Umbilical cord (tissue), 2 donors: Measurements from ENCODE around the gene NIPA2. TPM values are rescaled to one million over a fixed set of nuclear protein-coding genes. Genes with fewer than 3 reads are reported as not detected.

Experiments used
- DNase-seq: peaks from one replicate; pipeline ENCODE4 v3.0.0-alpha.2; 2015; ENCODE audit warnings: low spot score
- total RNA-seq: library from RNA; depleted of rRNA; stranded (reverse); fragments of >200 nt; gene quantifications from one replicate; pipeline ENCODE4 v1.2.3, GENCODE V29; 2014; ENCODE audit warnings: low replicate concordance; ENCODE audit not compliant: insufficient read depth

Gene NIPA2
- total RNA-seq, 1 donor from 2014 or later: 45.7 TPM

DNA sequence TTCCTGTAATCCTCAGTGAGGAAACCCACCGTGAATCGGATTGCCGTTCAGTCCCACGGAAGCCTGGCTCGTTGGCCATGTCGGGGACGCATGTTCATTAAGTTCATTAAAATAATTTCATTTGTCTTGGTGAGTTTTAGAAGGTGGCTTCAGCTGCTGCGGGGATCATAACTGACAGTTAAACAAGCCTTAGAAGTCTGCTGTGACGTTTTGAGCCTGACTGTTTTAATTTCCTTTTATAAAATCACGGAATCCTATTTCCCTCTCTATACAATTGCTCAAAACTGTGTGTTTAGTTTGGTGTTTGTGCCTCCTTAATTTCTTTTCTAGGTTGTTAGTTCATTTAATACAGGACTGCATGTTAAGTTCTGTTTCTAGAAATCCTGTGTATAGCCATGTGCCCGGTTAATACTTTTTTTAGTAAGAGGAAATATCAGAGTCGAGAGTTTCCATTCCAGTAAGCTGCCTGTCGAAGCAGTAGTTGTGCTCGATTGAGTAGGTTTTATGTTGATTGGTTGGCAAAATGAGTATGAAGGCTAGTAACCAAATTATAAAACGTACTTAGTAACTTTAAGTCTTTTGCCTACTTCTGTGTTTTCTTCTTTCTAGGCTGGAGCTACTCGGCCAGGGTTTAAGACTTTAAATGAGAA, 705 bp downstream of the NIPA2 start:
- DNase-seq: peak; percentile 30

DNA sequence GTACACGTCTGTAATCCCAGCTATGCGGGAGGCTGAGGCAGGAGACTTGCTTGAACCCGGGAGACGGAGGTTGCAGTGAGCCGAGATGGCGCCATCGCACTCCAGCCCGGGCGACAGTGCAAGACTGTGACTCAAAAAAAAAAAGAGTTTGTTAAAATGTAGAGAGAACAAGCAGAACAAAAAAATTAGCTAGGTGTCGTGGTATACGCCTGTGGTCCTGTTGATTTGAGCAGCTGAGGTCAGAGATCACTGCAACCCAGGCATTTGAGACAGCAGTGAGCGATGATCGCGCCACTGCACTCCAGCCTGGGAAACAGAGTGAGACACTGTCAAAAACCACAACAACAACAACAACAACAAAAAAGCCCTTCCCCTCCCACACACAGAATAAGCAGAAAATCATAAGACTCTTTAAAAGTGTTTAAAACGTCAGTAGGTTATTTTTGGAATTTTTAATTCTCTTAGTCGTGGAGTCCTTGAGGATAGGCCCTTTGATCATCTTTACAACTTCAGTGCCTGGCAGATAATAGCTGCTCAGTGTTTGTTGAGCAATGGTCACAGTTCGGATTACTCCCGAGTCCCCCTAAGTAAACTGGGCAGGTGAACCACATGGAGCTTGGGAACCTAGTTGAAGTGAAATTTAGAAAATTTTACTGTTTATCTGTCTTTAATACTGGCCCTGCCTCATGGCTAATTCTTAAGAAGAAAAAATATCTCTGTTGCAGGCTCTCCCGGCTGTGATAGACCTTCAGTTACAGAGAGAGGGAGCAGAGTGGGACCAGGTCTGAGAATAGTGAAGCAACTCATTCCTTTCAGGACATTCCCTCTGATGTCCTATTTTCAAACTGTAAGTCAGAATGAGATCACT, 6.2 kb downstream of the NIPA2 start:
- no peak for DNase-seq

DNA sequence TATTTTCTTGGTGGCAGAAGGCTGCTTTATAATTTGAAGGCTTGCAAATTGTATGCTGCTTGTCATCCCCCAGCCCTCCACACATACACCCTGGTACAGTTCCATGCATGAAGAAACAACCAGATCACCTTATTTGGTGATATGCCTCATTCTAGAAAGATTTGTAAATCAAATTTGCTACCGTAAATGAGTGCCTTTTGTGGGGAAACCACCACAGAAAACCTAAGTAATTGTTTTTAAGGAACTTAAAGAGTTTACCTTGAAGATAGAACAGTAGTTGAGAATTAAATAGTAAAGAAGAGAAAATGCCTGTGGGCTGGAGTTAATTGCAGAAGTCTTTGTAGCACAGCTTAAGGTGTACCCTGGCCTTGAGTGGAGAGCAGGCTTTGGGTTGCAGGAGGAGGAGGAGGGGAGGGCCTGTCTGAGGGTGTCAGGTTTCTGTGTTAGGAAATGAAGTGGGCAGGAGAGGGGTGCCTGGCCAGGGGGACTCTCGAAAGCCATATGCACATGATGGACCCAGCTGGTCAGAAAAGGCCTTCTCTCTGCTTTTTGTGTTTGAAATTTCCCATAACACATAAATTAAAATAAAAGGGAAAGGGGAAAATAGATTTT, 6.9 kb downstream of the NIPA2 start:
- DNase-seq: no peak

DNA sequence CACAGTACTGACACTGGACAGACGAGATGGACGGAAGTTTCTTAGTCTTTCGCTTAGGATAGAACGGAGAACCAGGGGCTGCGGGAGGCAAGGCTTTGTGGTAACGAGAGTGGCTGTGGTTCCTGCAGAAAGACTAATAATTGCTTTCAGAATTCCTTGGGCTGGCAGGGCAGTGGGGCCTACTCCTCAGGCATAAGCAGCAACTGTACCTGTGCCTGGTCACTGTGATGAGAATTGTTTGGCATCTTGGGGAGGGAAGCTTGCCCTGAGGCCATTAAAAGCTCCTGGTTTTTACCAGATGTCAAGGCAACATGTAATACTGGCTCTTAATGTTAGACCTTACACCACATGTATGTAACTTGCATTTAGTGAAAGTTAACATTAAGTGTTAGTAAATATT, 7.6 kb downstream of the NIPA2 start:
- DNase-seq: no peak

DNA sequence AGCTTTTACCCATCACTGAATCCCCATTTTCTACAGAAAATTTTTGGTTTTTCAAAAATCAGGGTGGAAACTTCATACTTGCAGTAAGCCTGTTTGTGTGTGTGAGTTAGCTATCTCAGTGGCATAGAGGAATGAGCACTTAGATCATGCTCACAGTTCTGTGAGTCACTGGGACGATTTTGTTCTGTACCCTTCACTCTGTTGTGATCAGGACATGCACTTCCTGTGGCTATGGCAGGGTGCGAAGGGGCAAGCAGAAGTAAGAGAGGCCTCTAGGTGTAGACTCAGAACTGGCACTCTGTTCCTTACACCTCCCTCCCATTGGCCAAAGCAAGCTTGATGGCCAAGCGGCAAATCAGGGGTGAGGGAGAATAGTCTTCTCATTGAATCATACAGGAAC, 11.6 kb downstream of the NIPA2 start:
- DNase-seq: no peak

DNA sequence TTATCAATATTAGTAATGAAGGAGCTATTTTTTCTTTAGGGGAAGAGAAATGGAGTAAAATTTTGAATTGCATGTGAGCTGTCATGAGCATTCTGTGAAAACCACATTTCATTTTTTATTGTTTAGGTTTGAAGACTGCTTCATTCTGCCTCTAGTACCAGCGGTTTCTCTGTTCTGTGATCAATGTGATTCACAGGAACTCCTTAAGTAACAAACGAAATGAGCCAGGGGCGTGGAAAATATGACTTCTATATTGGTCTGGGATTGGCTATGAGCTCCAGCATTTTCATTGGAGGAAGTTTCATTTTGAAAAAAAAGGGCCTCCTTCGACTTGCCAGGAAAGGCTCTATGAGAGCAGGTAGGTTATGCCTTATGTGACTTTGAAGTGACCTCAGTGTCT, 13.0 kb downstream of the NIPA2 start:
- DNase-seq: no peak

DNA sequence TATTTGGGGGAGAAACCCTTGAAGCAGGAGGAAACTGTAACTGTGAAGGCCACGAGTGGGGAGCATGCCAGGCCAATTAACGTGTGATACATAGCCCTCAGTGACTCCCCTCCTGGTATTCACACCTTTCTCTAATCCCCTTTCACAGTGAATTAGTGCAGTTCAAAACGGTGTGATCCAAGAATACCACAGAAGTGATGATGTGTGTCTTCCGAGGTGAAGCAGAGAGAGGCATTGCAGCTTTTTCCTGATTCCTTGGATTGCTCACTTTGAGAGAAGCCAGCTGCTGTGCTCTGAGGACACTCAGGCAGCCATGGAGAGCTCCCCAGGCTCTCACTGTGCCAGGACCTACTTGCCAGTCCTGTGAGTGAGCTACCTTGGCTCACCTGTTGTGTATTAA, 17.3 kb downstream of the NIPA2 start:
- no peak for DNase-seq

DNA sequence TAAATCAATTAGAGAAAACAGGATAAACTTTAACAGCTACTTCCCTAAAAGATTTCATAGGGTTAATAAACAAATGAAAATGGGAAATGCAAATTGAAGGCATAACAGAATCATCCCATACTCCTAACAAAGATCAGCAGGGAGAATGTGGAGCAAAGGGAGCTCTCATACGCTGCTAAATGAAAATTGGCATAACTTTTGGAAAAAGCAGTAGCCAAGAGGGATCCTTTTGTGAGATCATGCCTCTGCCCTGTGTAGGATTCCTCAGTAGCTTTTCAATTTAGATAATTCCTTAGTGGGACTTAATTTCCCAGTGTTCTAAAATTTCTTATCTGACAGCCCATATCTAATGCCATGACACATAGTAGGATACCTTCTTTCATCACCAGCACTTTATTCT, 18.2 kb downstream of the NIPA2 start:
- no peak for DNase-seq

DNA sequence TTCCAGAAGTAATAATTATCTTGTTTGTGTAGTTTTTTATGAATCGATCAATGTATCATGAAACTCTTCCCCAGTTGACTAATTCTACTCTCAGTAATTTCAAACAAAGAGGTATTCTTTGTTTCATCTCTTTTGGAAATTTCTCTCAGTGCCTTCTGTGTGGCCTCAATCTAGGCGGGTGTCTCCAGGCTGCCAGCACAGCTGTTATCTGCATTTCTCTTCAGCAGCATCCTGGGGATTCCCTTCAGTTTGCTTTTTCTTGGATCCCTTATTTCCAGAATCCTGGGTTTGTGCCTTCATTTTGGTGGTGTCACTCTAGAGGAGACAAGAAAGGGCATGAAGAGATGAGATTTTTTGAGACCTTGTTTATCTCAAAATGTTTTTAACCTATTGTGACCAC, 22.7 kb downstream of the NIPA2 start:
- no peak for DNase-seq

DNA sequence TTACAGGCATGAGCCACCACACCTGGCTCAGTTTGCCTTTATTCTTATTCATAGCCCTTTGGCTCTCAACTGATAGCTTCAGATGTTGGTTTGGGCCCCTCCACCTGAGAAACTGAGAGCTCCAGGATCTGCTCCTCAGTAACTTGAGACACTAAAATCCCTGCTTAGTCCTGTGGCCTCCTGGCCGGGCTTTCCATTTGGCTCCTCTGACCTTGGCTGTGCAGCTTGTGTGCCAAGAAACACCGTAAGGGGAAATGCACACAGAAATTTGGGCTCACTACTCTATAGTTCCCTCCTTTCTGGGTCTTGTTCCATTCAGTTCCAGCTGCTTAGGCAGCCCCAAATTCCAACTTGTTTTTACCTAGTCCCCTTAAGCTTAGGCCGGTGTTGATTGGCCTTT, 24.9 kb downstream of the NIPA2 start:
- no peak for DNase-seq

DNA sequence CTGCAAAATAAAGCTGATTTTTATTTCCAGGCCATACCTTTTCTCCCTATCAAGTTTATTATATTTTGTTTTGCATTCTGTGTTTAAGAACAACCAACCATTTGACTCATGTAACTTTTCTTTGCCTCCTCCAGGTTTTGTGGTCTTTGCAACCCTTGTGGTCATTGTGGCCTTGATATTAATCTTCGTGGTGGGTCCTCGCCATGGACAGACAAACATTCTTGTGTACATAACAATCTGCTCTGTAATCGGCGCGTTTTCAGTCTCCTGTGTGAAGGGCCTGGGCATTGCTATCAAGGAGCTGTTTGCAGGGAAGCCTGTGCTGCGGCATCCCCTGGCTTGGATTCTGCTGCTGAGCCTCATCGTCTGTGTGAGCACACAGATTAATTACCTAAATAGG, 27.6 kb downstream of the NIPA2 start:
- DNase-seq: no peak

DNA sequence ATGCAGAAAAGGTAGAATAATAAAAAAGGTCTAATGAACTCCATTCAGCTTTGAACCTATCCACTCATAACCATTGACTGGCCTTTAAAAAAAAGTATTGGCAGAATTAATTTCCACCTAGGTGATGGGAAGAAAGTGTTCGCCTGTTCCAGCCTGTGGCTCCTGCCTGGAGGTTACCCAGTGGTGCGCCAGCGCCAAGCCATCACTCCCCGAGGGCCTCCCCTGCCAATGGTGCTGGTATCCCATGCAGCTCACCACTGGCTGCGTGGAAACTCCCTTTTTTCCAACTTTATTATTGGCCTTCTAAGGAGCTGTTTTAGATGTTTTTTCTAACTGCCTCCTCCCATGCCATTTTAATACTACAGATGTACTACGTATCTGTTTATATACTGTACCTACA, 29.4 kb downstream of the NIPA2 start:
- DNase-seq: no peak

DNA sequence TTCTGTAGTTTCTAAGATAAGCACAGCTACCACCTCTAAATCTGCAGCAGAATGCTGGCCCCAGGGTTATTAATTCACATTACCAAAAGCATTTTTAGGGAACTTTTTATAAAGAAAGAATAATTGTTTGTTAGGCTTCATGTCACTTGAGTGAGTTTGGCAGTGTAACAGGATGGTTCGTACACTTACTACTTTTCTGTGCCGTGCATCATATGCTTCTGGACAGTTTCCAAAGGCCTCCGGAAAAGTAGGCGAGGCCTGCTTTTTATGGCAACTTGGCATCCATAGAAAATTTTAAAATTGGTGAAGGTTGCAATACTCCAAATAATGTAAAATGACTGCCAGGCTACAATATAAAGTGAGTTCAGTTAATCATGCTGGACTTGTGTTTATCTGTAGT, 30.0 kb downstream of the NIPA2 start:
- no peak for DNase-seq

DNA sequence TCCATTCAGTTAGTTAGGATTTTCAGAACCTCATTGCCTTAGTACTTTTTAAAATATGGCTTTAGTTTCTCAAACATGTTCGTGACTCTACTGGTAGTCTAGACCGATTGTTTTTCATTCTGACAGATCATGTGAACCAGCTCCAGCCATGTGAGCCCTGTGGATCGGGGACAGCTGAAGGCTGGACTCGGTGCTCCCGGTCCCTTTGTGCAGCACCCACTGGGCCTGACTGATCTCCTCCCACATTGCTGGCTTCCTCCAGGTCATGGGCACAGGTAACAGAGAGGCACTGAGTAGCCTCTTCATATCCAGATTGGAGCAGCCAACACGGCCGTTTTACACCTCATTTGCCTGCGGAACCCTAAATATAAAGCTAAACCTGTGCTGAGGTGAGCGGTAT, 30.5 kb downstream of the NIPA2 start:
- DNase-seq: no peak

DNA sequence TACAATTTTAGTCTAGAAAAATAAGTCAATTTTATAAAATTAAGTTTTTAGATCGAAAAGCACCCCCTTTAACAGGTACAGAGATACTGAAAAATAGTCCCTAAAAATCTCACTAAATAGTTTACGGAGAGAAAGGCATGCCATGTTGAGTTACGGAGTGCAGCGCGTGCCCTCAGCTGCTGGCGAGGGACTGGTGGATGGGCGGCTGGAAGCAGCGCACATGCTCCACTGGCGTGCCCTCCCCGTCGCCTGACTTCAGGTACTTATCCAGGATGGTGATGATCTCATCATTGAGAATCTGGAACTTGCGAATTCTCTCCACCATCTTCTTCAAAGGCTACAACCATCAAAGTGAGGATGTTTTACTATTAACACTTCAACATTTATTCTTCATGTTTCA, 31.4 kb downstream of the NIPA2 start:
- DNase-seq: no peak

DNA sequence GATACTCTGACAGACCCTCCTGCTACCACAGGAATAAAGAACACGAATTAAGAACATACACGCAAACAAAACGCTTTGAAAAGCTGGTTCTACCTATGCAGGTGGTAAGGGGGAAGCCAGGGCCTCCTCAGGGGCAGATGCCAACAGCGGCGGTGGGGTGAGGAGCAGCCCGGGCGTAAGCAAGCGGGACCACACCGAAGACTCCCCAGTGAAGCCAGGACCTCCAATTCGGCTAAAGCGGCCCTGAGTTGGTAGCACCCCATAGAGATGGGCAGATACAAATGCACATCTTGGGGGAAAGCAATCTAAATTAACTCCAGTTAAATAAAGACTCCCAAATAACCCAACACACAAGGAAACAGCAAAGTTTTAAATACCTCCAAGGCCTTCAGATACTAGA, 32.4 kb downstream of the NIPA2 start:
- no peak for DNase-seq

DNA sequence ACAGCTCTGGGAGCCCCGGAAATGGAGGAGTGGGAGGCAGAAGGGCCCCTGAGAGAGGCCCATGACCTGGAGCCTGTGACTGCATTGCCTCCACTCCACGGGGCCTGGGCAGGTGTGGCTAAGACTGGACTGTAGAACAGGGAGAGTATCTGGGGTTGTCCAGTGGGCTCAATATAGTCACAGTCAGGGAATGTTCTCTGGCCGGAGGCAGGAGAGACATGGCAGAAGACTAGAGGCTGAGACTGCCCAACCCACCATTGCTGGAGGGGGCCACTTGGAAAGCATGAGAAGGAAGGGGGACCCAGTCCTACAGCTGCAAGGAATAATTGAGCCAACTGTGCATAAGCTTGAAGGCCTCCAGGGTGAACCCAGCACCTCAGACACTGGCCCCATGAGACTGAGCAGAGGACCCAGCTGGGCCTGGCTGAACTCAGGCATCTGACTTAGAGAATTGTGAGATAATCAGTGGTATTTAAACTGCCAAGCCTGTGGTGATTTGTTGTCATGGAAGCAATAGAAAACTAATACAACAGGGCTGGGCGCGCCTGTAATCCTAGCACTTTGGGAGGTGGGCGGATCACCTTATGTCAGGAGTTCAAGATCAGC, 33.1 kb downstream of the NIPA2 start:
- no peak for DNase-seq

DNA sequence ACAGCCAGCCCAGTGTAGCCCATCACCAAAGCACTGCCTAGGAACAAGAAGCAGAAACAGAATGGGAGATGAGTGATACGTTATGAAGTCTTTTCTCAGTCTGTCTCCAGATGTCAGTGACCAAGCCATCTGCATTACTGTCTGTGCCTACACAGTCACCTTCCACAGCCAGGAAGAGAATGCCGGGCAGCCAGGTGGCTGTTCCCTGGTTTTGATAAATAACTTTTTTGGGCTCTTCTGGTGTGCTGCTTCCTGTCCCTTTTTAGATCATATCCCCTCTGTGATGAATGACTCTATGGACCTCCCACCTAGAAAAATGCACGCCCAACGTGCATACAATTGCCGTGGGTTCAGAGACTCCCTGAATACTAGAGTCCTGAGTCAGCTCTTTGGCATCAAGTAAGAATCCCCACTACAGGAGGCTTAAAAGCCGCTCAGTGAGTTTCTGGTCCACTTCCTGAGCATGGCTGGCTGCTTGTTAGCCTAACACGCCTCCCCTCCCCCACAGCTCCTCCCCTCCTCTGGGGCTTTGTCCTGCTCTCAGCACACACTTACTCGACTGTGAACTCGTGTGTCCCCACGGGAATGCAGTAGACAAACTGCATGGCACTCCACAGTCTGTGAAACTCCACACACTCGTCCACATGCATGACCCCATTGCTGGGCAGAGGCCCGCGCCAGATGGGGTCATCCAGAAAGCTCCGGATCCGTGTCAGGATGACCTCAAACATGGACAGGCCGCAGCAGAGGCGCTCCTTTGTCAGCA, 34.7 kb downstream of the NIPA2 start:
- DNase-seq: no peak

DNA sequence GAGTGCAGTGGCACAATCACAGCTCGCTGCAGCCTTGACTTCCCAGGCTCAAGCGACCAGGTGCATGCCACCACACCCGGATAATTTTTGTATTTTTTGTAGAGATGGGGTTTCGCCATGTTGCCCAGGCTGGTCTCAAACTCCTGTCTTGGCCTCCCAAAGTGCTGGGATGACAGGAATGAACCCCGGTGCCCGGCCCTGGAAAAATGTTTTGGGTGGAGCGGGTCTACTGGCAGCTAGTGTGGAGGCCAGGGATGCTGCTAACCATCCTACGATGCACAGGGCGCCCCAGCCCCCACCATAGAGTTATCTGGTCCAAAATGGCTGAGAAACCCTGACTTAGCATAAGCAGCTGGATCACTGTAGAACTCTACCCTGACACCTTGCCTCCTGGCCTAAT, 35.4 kb downstream of the NIPA2 start:
- DNase-seq: no peak

DNA sequence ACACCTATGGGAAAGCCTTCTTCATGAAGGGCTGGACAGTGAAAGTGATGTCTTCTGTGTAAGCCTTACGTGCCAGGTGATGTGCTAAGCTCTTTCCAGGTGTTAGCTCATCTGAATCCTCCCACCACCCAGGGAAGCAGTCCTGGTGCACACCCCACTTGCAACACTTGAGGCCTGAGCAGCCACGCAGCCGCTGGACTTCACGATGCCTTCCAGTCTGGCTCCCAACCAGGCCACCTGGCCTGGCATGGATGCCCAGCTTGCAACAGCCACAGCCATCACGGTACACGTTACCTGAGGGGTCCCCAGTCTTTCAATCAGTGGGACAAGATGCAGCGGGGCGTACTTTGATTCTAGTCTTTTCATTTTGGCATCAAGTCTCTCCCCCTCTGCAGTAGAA, 35.8 kb downstream of the NIPA2 start:
- no peak for DNase-seq

DNA sequence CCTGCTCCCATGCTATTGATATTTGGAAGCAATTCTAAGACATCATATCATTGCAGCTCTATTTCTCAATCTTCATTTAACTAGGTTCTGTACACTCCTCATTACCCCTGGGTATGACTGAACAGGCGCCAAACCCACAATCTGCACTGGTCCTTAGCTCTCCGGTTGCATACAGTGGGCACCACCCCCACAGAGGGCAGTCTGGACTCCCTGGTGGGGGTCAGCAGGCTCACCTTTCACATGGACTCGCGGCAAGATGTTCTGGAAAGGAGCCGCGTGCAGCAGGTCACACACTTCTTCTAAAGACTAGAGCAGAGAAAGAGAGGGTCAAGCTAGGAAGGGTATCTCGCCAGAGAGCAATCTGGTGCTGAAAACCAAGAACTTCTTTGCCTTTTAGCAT, 36.5 kb downstream of the NIPA2 start:
- no peak for DNase-seq

DNA sequence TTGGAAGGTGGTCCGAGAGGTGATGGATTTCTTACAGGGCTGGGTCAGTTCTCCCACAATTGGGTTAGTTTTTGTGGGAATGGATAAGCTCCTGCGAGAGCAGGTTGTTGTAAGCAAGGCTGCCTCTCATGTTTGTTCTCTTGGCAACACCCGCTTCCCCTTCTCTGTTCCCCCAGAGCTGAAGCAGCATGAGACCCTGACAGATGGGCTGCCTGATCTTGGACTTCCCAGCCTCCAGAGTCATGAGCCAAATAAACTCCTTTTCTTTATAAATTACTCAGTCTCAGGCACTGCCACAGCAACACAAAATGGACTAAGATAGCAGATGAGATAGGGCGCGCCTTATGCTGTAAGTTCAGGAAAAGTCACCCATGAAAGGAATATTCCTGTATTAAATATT, 38.7 kb downstream of the NIPA2 start:
- DNase-seq: no peak
